RWPE1 (cell line): ENCODE measurements around the gene LILRB4.
"Not testable (repeated sequence)": the region's sequence is repeated elsewhere in the genome, so short reads cannot be mapped to it uniquely, and the experiment has no call there.

Experiments
- CTCF ChIA-PET: fragments of 350-600 bp; sonication (Branson Sonifier 250); formaldehyde crosslinking; extraction: SDS; loops from one replicate; lab custom pipeline; 2021; lab: Yijun Ruan, JAX
- POLR2A ChIA-PET: fragments of 400-600 bp; formaldehyde crosslinking; extraction: SDS; loops from one replicate; lab custom pipeline; 2020; ENCODE audit warnings: antibody characterized with exemption; ENCODE audit not compliant: low non-redundant PET; lab: Yijun Ruan, JAX
- DNase-seq: peaks from one replicate; pipeline ENCODE4 v3.0.0; 2012; ENCODE audit warnings: low spot score
- H3K27ac ChIP-seq: fragments of 450-650 bp; 2 replicates; pipeline ENCODE4 v1.5.1; 2017
- CTCF ChIP-seq: fragments of 450-650 bp; conservative IDR thresholded peaks from 2 replicates; pipeline ENCODE4 v1.5.1; 2017; ENCODE audit warnings: low read depth, mild to moderate bottlenecking

Gene LILRB4

DNA sequence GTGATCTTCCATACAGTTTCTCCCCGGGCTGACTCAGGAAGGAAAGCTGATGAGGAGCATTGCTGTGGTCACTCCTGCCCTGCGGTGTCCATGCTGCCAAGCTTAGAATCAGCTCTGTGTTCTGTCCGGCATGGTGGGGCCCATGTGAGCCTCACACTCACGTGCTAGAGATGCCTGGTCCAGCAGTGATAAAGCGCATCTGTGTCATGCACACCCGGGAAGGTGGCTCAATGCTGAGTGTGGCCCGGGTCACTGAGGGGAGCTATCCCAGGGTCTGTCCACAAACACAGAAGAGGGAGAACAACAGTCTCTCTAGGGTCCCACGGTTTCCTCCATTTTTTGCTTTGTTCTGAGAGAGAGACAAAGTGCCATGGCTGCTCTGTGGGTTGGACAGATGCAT, 36.0 kb upstream of the LILRB4 start:
- no peak for TF ChIP-seq CTCF
- CTCF ChIA-PET: interaction anchor here (0.6 kb wide), 1 partner anchor 1325 kb away, joined by 3 read pairs; no protein-coding TSS in a partner anchor
- POLR2A ChIA-PET: no interaction called here
- no peak overlapping the region for H3K27ac ChIP-seq
- no peak for DNase-seq

DNA sequence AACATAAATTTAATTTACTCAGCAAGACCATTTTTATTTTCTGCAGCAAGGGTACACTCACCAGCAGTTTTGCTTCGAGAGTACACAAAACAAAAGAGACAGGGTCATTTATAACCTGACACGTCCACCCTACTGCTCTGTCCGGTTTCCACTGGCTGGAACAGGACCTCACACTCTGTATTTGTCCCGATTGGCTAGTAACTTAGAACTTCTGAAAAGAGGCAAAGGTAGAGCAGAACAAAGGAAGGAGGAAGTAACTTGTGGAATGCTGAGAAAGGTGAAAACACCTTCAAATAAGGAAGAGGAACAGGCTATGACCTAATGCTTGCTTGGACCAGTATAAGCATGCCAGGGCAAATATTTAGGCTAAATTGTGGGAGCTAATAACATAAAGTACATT, 34.9 kb upstream of the LILRB4 start:
- DNase-seq, H3K27ac ChIP-seq: not testable (repeated sequence)

GRCh38 chr19:54630262-54630661, 32.5 kb upstream of the LILRB4 start, which contains the start of gene LILRB1:
TSS of gene LILRB1 (plus strand) at chr19:54630484. CDS start at chr19:54631074, 590 bp downstream.
- CTCF ChIA-PET, POLR2A ChIA-PET, DNase-seq, H3K27ac ChIP-seq: not testable (repeated sequence)

More for the DNA sequence above, 34.9 kb upstream of the LILRB4 start:
- CTCF ChIA-PET, POLR2A ChIA-PET: not testable (repeated sequence)

DNA sequence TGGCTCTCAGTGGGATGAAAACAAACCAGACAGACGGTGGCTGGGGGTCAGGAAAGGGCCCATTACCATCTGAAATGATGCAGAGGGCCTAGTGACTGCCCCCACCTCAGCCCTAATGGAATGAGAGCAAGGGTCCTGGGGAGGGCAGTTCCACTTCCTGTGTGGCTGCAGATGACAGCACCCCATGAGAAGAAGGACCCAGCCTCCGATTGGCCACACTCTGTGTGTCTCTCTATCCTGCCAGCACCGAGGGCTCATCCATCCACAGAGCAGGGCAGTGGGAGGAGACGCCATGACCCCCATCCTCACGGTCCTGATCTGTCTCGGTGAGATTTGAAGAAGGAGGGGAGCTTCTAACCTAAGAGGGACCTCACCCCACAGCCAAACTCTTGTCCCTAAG, 32.0 kb upstream of the LILRB4 start:
- no peak for TF ChIP-seq CTCF
- CTCF ChIA-PET: no interaction called here
- H3K27ac ChIP-seq: no peak overlapping the region
- POLR2A ChIA-PET: no interaction called here
- DNase-seq: no peak

DNA sequence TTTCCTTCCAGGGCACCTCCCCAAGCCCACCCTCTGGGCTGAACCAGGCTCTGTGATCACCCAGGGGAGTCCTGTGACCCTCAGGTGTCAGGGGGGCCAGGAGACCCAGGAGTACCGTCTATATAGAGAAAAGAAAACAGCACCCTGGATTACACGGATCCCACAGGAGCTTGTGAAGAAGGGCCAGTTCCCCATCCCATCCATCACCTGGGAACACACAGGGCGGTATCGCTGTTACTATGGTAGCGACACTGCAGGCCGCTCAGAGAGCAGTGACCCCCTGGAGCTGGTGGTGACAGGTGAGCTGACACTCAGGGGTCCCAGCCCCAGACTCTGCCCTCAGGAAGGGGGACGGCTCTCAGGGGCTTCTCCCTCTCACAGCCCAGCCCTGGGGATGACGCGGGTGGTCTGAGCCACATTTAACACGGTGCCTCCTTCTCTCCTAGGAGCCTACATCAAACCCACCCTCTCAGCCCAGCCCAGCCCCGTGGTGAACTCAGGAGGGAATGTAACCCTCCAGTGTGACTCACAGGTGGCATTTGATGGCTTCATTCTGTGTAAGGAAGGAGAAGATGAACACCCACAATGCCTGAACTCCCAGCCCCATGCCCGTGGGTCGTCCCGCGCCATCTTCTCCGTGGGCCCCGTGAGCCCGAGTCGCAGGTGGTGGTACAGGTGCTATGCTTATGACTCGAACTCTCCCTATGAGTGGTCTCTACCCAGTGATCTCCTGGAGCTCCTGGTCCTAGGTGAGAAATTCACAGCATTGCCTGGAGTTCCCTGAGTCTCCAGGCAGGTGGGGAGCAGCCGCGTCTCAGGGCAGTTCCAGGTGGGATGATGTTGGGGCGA, 31.1 kb upstream of the LILRB4 start:
- DNase-seq, H3K27ac ChIP-seq, CTCF ChIA-PET, POLR2A ChIA-PET: not testable (repeated sequence)

- CTCF ChIA-PET, POLR2A ChIA-PET, H3K27ac ChIP-seq, DNase-seq: not testable (repeated sequence)
These were observed 30.3 kb upstream of the LILRB4 start for GRCh38 chr19:54632517-54632916.

GRCh38 chr19:54633401-54633800, 29.4 kb upstream of the LILRB4 start:
- POLR2A ChIA-PET: interaction anchor here (0.6 kb wide), 1 partner anchor 616 kb away, joined by 4 read pairs; no protein-coding TSS in a partner anchor
- no peak for TF ChIP-seq CTCF
- no peak for DNase-seq
- CTCF ChIA-PET: interaction anchor here (0.6 kb wide), 1 partner anchor 979 kb away, joined by 4 read pairs; no protein-coding TSS in a partner anchor
- H3K27ac ChIP-seq: no peak overlapping the region

DNA sequence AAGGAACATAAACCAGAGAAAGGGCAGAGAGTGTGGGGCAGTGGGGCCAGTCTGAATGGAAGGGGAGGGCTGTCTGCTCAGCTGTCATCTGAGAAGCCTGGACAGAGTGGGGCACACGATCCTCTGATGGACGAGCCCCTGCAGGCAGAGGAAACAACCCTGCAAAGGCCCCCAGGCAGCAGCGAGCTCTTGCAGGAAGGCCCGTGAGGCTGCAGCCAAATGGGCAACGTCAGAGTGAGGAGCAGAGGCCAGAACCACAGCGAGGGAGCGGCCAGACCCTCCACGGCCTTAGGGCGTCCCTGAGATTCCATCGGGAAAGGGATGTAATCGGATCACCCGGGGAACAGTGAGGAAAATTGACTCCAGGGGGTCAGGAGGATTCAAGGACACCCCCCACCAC, 26.7 kb upstream of the LILRB4 start:
- H3K27ac ChIP-seq, DNase-seq, CTCF ChIA-PET, POLR2A ChIA-PET: not testable (repeated sequence)

DNA sequence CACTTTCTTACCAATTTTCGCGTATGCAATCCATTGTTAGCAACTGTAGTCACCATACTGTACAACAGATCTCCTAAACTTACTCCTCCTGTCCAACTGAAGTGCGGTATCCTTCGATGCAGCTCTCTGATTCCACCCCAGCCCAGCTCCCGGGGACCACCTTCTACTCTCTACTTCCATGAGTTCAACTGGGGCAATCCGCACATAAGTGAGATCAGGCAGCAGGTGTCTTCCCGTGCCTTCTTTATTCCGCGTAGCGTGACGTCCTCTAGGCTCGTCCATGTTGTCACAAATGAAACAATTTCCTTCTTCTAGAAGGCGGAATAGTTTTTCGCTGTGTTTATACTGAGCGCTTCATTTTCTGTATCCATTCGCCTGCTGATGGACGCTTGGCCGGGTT, 24.1 kb upstream of the LILRB4 start:
- no peak overlapping the region for H3K27ac ChIP-seq
- ChIA-PET POLR2A (no interaction called here), CTCF (no interaction called here)
- no peak for TF ChIP-seq CTCF
- no peak for DNase-seq

- DNase-seq, CTCF ChIA-PET, POLR2A ChIA-PET, H3K27ac ChIP-seq: not testable (repeated sequence)
These were observed 19.8 kb upstream of the LILRB4 start for GRCh38 chr19:54642953-54643352.

DNA sequence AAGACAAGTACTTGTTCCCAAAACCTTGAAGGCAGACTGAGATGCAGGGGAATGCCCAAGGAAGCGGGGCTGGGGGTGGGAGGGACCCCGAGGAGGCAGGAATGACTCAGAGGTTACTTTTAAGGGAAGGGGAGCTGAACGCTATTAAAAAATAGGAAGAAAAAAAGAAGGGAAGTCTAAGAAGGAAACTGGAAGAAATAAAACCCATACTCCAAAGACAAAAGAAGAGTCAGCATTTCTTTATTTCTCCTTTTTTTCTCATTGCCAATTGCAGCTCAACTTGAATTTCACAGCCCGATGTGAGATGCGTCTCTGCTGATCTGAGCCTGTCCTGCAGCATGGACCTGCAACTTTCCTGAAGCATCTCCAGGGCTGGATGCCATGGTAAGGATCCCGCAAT, 19.2 kb upstream of the LILRB4 start:
- CTCF ChIA-PET, H3K27ac ChIP-seq, POLR2A ChIA-PET, DNase-seq: not testable (repeated sequence)
